Epidermal melanocyte (primary cell): ENCODE data around the gene ATP11A.

Experiments used
- DNase-seq: peaks from one replicate; pipeline ENCODE4 v3.0.0; 2011; ENCODE audit warnings: low spot score; ENCODE audit not compliant: insufficient read length

Gene ATP11A

DNA sequence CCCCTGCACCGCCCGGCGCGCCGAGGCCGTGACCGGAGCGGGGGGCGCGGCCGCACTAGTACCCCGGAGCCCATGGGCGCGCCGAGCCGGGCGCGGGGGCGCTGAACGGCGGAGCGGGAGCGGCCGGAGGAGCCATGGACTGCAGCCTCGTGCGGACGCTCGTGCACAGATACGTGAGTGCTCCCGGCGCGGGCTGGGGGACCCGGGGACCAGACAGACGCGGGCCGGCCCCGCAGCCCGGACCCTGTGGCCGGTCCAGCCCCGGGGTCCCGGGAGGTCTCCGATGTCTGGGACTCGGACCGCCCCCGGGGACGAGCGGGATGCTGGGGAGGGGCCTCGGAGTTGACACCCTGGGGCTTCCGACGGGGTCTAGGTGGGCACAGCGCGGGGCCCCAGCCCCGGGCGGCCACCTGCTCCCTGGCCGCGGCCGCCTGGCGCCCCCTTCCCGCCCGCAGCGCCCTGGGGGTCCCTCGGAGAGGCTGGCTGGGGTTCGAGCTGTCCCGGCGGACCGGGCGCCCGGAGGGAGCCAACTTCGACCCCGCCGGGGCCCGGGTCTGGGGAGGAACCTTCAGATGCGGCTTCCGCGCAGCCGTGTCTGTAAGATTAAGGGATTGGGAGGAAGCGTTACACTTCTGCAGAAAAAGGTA lies 568 bp downstream of the ATP11A start:
- DNase-seq, result no peak

DNA sequence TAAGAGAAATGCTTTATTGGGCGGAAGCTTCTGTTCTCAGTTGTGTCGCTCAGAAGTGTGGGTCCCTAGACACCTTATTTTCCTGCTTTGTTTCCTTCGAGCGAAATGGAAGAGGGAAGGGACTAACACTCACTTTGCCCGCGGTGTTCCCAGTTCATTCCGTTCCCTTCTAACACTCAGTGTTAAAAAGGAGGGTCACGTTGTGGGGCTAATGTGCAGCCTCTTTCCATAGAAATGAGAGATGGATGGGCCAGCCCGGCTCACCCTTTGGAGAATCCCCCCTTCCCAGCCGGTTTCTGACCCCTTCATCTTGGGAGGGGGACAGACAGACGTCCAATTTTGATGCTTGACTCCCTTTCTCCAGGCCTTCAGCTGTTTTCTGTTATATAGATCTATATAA lies 2.3 kb downstream of the ATP11A start:
- DNase-seq, result no peak

GRCh38 chr13:112692586-112692985 lies 2.7 kb downstream of the ATP11A start:
- DNase-seq, result no peak

- no peak for DNase-seq
These were observed 4.1 kb downstream of the ATP11A start for GRCh38 chr13:112693831-112694497.

DNA sequence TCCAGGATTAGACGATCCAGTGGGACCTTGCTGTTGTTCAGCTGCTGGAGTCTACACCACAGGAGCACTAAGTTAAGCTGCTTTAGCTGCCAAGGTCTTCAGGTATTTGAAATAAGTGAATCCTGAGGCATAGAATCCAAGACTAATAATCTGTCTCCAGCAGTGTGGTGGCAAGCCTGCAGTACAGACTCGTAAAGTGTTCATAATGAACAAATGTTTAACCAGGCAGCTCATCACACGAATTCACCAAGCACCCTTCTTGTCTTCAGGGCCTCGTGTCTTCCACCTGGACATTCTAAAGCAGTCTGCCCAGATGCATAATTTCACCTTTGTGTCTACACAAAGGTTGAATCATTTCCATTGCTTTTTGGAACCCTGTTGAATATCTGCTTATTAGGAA lies 5.3 kb downstream of the ATP11A start:
- DNase-seq, result no peak

- DNase-seq, result no peak
These were observed 6.4 kb downstream of the ATP11A start for GRCh38 chr13:112696001-112696868.

DNA sequence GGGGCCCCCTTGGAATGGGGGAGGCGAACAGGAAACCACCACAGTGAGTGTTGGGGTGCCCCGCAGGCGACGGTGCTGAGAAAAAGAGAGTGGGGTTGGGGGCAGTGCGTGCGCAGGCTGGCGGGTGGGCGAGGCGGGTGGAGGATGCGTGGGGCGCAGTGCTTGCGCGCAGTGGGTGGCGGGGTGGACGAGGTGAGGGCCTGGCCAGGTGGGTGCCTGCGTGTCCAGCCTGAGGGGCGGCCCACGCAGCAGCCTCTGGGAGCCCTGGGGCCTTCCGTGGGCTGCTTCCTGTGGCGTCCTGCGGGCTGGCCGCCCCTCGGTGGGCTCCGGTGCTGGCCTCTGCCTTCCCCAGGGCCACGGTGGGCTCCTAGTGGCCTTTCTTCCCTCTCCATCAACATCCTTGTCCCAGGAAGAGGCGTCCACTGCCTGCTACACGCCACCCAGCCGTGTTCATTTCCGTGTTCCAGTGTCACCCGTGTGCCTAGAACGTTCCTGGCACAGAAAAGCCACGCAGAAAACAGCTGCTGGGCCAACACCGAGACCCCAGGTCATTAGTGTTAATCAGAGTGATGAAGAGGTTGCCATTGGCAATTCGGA lies 7.1 kb downstream of the ATP11A start:
- no peak for DNase-seq

- no peak for DNase-seq
These were observed 8.2 kb downstream of the ATP11A start for GRCh38 chr13:112697756-112698655.

- no peak for DNase-seq
These were observed 9.6 kb downstream of the ATP11A start for GRCh38 chr13:112699322-112699918.

GRCh38 chr13:112700291-112701060 lies 10.6 kb downstream of the ATP11A start:
- no peak for DNase-seq

DNA sequence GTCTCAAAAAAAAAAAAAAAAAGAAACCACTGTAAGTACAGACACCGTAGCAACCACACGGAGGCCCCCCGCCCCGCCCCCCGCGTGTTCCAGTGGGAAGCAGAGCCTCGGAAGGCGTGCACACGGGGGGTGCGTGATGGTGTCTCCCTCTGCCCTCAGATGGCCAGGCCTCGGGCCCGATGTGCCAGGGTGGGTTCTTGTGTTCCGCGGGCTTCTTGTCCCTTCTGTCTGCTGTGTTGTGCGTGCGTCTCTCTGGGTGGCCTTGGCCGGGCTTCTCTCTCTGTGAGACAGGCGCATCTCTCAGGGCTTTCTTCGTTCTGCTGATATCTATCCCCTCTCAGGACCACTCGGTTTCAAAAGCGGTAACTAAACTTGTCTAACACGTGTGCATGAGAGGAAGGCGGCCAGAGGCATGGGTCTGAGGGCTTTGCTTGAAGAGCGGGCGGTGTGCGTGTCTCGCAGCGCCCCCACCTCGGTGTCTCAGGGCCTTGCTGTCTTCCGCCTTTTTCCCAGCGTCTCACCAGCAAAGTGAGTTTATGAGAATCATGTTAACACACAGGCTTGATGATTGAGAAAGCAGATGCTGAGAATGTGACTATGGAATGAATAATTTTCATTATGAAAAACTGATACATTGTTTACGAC lies 12.6 kb downstream of the ATP11A start:
- no peak for DNase-seq

- no peak for DNase-seq
These were observed 13.1 kb downstream of the ATP11A start for GRCh38 chr13:112702986-112703379.

GRCh38 chr13:112703449-112704284 lies 13.8 kb downstream of the ATP11A start:
- DNase-seq, result no peak

- DNase-seq, result no peak
These were observed 14.7 kb downstream of the ATP11A start for GRCh38 chr13:112704308-112705145.

GRCh38 chr13:112705286-112705685 lies 15.4 kb downstream of the ATP11A start:
- DNase-seq, result no peak

GRCh38 chr13:112706171-112706570 lies 16.3 kb downstream of the ATP11A start:
- no peak for DNase-seq

- DNase-seq, result no peak
These were observed 18.9 kb downstream of the ATP11A start for GRCh38 chr13:112708560-112709240.
